ENCODE data around the gene GPR25.
A peak's percentile ranks its signal among the peaks of the same experiment; 100 is the strongest.

The GPR25 gene

GRCh38 chr1:200896531-200897196, 23.9 kb downstream of the GPR25 start (continued):
- 0 out of 2 replicates have a peak, but pooled peaks have one; percentile 18 for TF ChIP-seq HIC1 (tag by site-specific recombination; IDR thresholded peaks at IDR 0.05)

- ChIA-PET CTCF (interaction anchor here (1.0 to 1.1 kb wide), 3 partner anchors 17 to 189 kb away, joined by 3 to 5 read pairs (median 4); no protein-coding TSS in a partner anchor), POLR2A (interaction anchor here (1.0 to 1.1 kb wide), 2 partner anchors 8 to 227 kb away, joined by 3 read pairs; partner anchors contain the start of gene DDX59)
- Histone ChIP-seq H3K27ac (ENCODE audit: extremely low read depth, low read depth, low read length) (no peak overlapping the region), H3K4me1 (ENCODE audit: control insufficient read depth, insufficient read depth, low read length) (peaks cover 4% of the 10 kb centered on the region; the same call in 1 of the 2 replicates), H3K4me3 (ENCODE audit: low read depth, low read length) (no peak overlapping the region), H3K9me3 (ENCODE audit: control insufficient read depth, insufficient read depth, low read depth, low read length) (no peaks in the 10 kb centered on the region), H3K36me3 (ENCODE audit: control insufficient read depth in 2 of 2, insufficient read depth in 1 of 2, low read length in 2 of 2) (peaks cover 0 to 34% of the 10 kb centered on the region in 2 experiments; a peak in 1 of 3 replicates)
- TF ChIP-seq ZNF704 (tag by site-specific recombination; IDR thresholded peaks at IDR 0.05) (no peak), ZNF692 (tag by site-specific recombination; IDR thresholded peaks at IDR 0.05) (no peak), ZNF391 (tag by site-specific recombination; IDR thresholded peaks at IDR 0.05; ENCODE audit: borderline replicate concordance, low read depth) (no peak), PATZ1 (tag by site-specific recombination; IDR thresholded peaks at IDR 0.05) (no peak), ZNF37A (tag by site-specific recombination; IDR thresholded peaks at IDR 0.05) (no peak), ZNF202 (tag by site-specific recombination; IDR thresholded peaks at IDR 0.05; ENCODE audit: borderline replicate concordance) (no peak), ZFP37 (tag by site-specific recombination; IDR thresholded peaks at IDR 0.05) (no peak), GLIS1 (tag by site-specific recombination; IDR thresholded peaks at IDR 0.05) (no peak), ZNF426 (tag by site-specific recombination; IDR thresholded peaks at IDR 0.05) (no peak), ZNF16 (tag by site-specific recombination; IDR thresholded peaks at IDR 0.05; ENCODE audit: low read depth) (no peak), ZNF112 (tag by site-specific recombination; IDR thresholded peaks at IDR 0.05) (no peak), HOXA7 (CRISPR knock-in tag; IDR thresholded peaks at IDR 0.05; ENCODE audit: borderline replicate concordance) (no peak), ZNF292 (tag by site-specific recombination; IDR thresholded peaks at IDR 0.05; ENCODE audit: borderline replicate concordance, low read depth) (no peak), ZNF768 (tag by site-specific recombination; IDR thresholded peaks at IDR 0.05) (no peak), ZBTB10 (tag by site-specific recombination; IDR thresholded peaks at IDR 0.05) (no peak)
These were observed 24.5 kb downstream of the GPR25 start for GRCh38 chr1:200897259-200897658.
